ENCODE data around the gene GET4. TPM values are rescaled to one million over a fixed set of nuclear protein-coding genes. Genes with fewer than 3 reads are reported as not detected.

GET4 gene
- total and polyA plus RNA-seq, 2 of the 8 experiments (the other 6 are each of a cell fraction or from before 2014, with no cell fraction given), result 56.7 to 74.1 TPM

- Histone ChIP-seq H3K18ac (ENCODE audit: extremely low read depth, low read length) (no peak overlapping the region), H3K9ac (replicated peaks in 1 of 4; ENCODE audit: extremely low read depth in 1 of 4, low read depth in 3 of 4, low read length in 3 of 4) (no peak overlapping the region), H2AFZ (ENCODE audit: low read length) (no peak overlapping the region), H2BK15ac (ENCODE audit: low read length) (no peak overlapping the region), H3K9me3 (ENCODE audit: insufficient read depth in 2 of 2, low read depth in 1 of 2, low read length in 1 of 2) (no peaks in the 10 kb centered on the region), H3K79me1 (ENCODE audit: low read depth, low read length) (peaks cover 5% of the 10 kb centered on the region), H3K4me1 (replicated peaks in 1 of 4; ENCODE audit: control insufficient read depth in 3 of 4, insufficient read depth in 4 of 4, low read length in 3 of 4) (peaks cover 0 to 8% (median 4%) of the 10 kb centered on the region in 4 experiments; a peak in 5 of 7 replicates), H3K23ac (ENCODE audit: insufficient read length) (no peak overlapping the region), H2BK5ac (ENCODE audit: low read depth, low read length) (peak overlapping the region; percentile 24; the same call in 1 of the 2 replicates), H2BK12ac (ENCODE audit: low read depth, low read length) (no peak overlapping the region), H3K56ac (replicated peaks; ENCODE audit: insufficient read length, low read depth, low read length) (no peak overlapping the region), H2BK120ac (replicated peaks; ENCODE audit: low read depth, low read length) (no peak overlapping the region), H3K27me3 (replicated peaks in 1 of 4; ENCODE audit: control insufficient read depth in 3 of 4, extremely low read depth in 1 of 4, insufficient read depth in 3 of 4, low read length in 3 of 4) (no peaks in the 10 kb centered on the region), H2BK20ac (ENCODE audit: low read length) (no peak overlapping the region), H3K4me2 (ENCODE audit: insufficient read depth in 1 of 2, low read depth in 2 of 2, low read length in 2 of 2) (no peak overlapping the region), H2AK5ac (ENCODE audit: low read depth, low read length) (no peak overlapping the region), H3K27ac (ENCODE audit: low read depth, low read length) (no peak overlapping the region), H3K4ac (replicated peaks; ENCODE audit: insufficient read length, low read depth, low read length) (no peak overlapping the region), H3K79me2 (ENCODE audit: control insufficient read depth in 1 of 2, insufficient read depth in 2 of 2, low read length in 2 of 2) (no peaks in the 10 kb centered on the region), H4K91ac (replicated peaks; ENCODE audit: insufficient read length, low read length) (no peak overlapping the region), H4K8ac (ENCODE audit: extremely low read depth, insufficient read depth, low read length) (no peak overlapping the region; the same call in 1 of the 2 replicates), H3K4me3 (ENCODE audit: extremely low read depth in 1 of 4, insufficient read depth in 2 of 4, low read depth in 3 of 4, low read length in 4 of 4) (no peak overlapping the region), H4K5ac (ENCODE audit: insufficient read length, low read depth, low read length) (no peak overlapping the region), H4K20me1 (replicated peaks in 1 of 2; ENCODE audit: control insufficient read depth in 1 of 2, insufficient read depth in 2 of 2, low read length in 2 of 2) (peaks cover 9 to 14% of the 10 kb centered on the region in 2 experiments), H3K14ac (ENCODE audit: insufficient read length) (no peak overlapping the region), H3K23me2 (ENCODE audit: low read depth, low read length) (peaks cover 2% of the 10 kb centered on the region; the same call in 1 of the 2 replicates), H3K36me3 (ENCODE audit: control insufficient read depth in 2 of 4, insufficient read depth in 4 of 4, low read length in 3 of 4) (peaks cover 8 to 45% (median 28%) of the 10 kb centered on the region in 4 experiments)
- WGBS, 2 experiments (ENCODE audit: extremely low coverage in 1 of 2, insufficient coverage in 1 of 2, insufficient read length in 1 of 2, insufficient replicate concordance in 2 of 2, low coverage in 1 of 2, low lambda C conversion rate in 2 of 2, missing lambda C conversion rate in 1 of 2), result 91% methylated on average over 26 of the region's 27 CpGs; no CpG with 5 or more reads in 1 of the 2 experiments
- no peak for DNase-seq (ENCODE audit: low read depth in 1 of 2, low spot score in 2 of 2)
- CTCF ChIA-PET (ENCODE audit: partially characterized antibody), result interaction anchor here (0.9 kb wide), 1 partner anchor 61 kb away, joined by 3 read pairs; no protein-coding TSS in a partner anchor
- POLR2A ChIA-PET (ENCODE audit: partially characterized antibody), result interaction anchor here (1.0 to 4.0 kb wide), 7 partner anchors 10 to 69 kb away, joined by 3 to 23 read pairs (median 4); partner anchors contain the start of gene GET4
- no peak for FAIRE-seq
- TF ChIP-seq CBX5 (IDR thresholded peaks at IDR 0.05; ENCODE audit: low read depth, low read length), result no peak
- no peak for TF ChIP-seq BRCA1 (IDR thresholded peaks at IDR 0.05; ENCODE audit: low read depth, low read length)
- no peak for TF ChIP-seq SP1 (IDR thresholded peaks at IDR 0.05; ENCODE audit: low read depth, low read length)
- TF ChIP-seq BCL11A (IDR thresholded peaks at IDR 0.05; ENCODE audit: low read depth in 2 of 2, low read length in 2 of 2), result no peak
- no peak for TF ChIP-seq POU5F1 (IDR thresholded peaks at IDR 0.05; ENCODE audit: low read depth, low read length)
- no peak for TF ChIP-seq TEAD4 (IDR thresholded peaks at IDR 0.05; ENCODE audit: low read depth, low read length)
- TF ChIP-seq SP2 (IDR thresholded peaks at IDR 0.05; ENCODE audit: low read length), result no peak
- TF ChIP-seq SAP30 (IDR thresholded peaks at IDR 0.05; ENCODE audit: insufficient read depth, insufficient replicate concordance, low read length), result no peak
- no peak for TF ChIP-seq BACH1 (IDR thresholded peaks at IDR 0.05; ENCODE audit: low read length)
- no peak for TF ChIP-seq KDM5A (IDR thresholded peaks at IDR 0.05; ENCODE audit: low read length)
- no peak for TF ChIP-seq RAD21 (IDR thresholded peaks at IDR 0.05 in 1 of 2, conservative IDR thresholded peaks at IDR 0.05 in 1 of 2; ENCODE audit: low read depth in 2 of 2, low read length in 2 of 2)
- TF ChIP-seq EGR1 (IDR thresholded peaks at IDR 0.05; ENCODE audit: borderline replicate concordance, low read depth, low read length), result no peak
- no peak for TF ChIP-seq CEBPB (IDR thresholded peaks at IDR 0.05; ENCODE audit: low read depth, low read length)
- no peak for TF ChIP-seq JUN (IDR thresholded peaks at IDR 0.05; ENCODE audit: low read depth, low read length)
Observed at GRCh38 chr7:897771-898376, 21.5 kb downstream of the GET4 start.

Data from H1 (cell line).